DMS53 (cell line): ENCODE measurements around the gene CPXM2.
"Not testable (repeated sequence)": the region's sequence is repeated elsewhere in the genome, so short reads cannot be mapped to it uniquely, and the experiment has no call there.

ENCODE experiments used
- DNase-seq: peaks from one replicate; lab custom pipeline; 2025; lab: John Stamatoyannopoulos, UW

CPXM2 gene

DNA sequence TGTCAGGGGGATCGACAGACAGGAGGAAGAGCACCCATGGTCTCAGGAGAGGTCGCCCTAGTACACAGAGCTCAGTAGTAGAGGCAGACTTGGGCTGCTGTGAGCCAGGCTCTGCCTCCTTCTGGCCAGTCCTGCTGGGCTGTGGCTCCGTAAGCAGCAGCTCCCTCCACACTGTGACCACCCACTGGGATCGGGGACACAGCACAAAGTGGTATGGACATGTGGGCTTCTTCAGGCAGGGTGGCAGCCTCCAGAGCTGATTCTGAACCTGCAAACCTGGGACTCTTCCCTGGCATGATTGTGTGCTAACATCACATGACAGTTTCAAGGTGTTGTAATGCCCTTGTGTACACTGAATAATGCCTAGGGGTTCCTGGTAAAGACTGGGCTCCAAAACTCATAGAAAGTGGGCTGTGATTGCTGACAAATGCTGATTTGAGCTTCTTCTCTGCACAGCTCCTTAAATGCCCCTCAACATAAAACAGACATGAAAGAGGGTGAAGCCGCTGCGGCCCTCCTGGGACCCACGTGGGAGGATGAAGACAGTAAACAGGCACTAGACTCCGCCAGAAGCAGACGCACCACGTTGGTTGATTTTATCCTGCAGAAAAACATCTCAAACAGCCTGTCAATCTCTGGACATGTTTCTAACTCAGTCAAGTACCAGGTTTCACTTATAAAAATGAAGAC is 148.7 kb downstream of the CPXM2 start:
- no peak for DNase-seq

DNA sequence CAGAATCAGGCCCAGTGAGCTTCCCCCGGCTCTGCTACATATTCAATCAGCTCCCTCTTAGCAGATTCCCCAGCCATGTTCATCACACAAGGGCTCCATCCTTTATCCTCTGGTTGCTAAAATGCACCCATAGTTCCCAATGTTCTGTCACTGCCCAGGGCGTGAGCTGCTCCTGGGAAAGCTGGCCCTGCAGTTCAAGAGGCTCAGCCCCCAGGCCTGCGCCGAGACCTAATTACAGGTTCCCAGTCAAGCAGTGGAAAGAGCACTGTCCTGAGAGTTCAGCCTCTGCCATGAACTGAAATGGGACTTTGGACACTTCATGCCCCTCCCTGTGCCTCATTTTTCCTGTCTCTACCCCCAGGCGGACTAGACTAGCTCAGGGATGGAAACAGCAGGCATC is 149.9 kb downstream of the CPXM2 start:
- DNase-seq = no peak

DNA sequence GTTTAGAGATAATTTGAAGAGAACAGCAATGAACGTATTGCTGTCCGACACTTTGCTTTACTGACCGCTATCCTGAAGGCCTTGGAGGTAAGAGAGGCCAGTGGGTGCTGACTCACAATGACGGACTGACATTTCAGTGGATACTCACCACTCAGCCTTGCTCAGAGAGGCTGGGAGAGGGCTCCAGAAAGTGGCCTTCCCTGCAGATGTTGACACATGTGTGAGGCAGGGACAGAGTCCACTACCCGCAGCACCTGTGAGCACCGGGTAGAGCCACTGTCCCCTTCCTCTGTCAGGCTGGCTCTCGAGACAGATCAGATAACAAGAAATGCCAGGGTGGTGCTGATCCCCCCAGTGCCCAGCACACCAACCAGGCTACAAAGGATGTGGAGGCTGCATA is 150.5 kb downstream of the CPXM2 start:
- no peak for DNase-seq

DNA sequence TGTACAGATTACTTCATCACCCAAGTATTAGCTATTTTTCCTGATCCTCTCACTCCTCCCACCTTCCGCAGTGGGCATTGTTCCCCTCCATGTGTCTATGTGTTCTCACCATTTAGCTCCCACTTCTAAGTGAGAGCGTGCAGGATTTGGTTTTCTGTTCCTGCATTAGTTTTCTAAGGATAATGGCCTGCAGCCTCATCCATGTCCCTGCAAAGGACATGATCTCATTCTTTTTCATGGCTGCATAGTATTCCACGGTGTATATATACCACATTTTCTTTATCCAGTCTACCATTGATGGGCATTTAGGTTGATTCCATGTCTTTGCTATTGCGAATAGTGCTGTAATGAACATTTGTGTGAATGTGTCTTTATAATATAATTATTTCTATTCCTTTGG is 154.7 kb downstream of the CPXM2 start:
- not testable (repeated sequence) for DNase-seq

DNA sequence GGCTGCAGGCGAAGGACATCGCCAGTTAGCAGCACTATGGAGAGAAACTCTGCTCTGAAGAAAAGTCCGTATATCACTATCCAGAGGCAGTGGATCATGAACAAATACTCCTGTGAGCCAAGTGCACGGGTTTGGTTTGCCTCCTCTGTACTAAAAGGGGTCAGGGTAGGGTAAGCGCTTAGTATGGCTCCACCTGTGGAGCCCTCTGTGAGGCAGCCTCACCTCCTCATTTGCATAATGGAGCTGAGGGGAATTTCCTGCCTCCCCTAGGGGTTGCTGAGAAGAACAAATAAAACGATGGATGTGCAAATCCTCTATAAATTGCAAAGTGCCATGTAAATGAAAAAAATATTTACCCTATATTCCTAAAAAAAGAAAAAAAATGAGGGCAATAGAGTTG is 162.1 kb downstream of the CPXM2 start:
- DNase-seq = no peak

DNA sequence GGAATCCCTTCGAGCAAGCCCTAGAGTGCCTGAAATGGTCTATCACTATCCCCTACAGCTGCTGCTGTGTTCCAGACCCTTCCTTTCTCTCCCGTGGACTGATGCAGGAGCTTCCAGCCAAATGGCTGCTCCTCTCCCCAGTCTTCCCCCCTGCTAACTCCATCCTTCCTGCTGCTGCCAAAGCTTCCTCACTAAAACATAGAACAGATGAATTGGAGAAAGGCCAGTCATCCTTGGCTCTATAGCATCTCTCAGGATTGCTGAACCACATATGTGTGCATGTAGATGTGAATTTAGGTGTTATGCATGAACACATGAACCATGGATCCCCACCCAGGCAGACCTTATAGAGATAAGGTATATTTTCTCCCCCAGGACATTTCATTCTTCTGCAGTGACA is 164.8 kb downstream of the CPXM2 start:
- no peak for DNase-seq

DNA sequence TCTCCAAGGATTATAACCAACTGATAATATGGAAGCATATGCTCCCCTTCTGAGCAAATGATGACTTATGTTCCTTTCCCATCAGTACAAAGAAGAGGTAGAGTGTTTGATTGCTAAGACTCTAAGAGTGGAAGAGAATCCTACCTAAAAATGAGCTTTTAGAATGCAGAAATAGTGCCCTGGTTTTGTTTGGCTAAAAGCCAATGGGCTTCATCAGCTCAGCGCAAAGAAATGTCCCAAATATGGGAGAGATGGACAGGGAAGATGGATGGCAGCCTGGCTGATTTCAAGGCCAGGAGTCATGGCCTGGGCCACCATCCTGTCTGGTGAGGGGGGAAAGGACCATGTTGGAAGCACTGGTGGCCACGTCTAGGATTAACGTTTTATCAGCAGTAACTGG is 165.2 kb downstream of the CPXM2 start:
- no peak for DNase-seq

DNA sequence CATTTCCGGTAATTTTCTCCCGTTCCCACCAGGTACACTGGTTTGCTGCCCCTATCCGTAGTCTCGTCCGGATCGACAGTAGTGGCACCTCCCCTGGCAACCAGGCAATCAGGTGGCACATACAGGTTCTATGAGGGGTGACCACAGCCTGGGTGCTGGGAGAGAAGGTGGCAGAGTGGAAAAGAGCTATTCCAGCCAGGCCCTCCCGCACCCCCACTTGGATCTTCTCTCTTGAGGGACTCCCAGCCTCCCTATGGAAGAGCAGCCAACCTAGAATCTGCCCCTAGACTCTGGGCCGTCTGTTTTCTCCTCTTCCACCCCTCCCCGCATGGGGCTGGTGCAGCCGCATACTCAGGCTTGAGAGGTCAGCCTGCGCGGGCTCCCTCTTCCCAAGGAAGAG is 166.9 kb downstream of the CPXM2 start:
- DNase-seq = no peak

DNA sequence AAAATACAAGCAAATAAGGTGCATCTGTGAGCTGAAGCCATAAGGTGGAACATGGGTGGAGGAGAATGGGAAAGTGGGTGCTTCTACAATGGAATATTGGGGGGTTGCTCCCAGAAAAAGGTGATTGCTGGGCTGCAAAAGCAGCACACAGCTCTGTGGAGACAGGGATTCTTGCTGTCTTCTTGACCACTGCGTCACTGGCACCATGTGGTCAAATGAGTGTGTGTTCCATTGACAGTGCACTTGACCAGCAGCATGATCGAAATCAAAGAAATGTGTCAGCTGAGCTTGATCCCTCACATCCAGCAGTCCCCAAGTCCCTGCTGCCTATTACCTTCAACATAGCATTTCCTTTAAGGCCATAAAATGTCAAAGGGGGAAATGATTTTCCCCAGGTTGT is 169.3 kb downstream of the CPXM2 start:
- DNase-seq = no peak

DNA sequence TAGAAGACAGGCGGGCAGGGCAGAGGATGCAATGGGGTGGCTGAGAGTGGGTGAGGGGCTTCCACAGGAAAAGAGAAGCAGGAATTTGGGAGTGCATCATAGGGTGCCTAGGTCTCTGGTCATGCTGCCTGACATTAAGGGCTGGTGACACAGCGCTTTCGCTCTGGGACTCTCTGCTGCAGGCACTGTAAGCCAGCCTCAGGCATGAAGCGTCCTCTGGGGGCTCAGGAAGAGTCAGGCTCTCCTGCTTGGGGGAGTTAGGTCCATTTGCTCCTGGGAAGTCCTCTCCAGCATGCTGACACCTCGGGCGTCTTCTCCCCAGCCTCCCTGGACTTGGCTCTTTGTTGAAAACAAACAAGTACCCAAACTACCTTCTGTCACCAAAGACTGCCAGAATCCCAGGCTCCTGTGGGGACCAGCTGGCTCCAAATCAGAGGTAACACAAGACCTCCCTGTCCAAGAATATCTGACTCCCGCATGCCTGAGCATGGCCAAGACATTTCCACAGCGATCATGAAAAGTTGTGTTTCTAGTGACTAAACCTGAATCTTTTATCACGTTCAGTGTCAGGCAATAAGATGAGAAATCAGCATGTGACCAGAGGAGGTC is 170.1 kb downstream of the CPXM2 start:
- no peak for DNase-seq

DNA sequence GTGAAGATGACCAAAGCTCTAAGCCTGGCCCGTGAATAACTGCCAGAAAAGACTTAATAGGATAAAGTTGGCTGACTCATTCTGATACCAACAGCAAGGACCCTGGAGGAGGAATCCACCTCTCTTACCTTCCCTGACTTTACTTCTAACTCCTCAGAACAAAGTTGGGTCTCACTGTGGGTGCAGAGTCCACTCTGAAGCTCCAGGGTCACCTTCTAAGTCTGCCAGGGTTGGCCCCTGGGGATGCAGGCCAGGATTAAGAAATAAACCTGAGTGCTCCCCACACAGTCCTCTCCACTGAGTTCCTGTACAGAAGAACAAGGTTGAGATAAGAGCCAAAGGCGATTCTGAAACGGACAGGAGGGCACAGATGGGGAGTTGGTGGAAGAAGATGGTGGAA is 171.1 kb downstream of the CPXM2 start:
- no peak for DNase-seq

DNA sequence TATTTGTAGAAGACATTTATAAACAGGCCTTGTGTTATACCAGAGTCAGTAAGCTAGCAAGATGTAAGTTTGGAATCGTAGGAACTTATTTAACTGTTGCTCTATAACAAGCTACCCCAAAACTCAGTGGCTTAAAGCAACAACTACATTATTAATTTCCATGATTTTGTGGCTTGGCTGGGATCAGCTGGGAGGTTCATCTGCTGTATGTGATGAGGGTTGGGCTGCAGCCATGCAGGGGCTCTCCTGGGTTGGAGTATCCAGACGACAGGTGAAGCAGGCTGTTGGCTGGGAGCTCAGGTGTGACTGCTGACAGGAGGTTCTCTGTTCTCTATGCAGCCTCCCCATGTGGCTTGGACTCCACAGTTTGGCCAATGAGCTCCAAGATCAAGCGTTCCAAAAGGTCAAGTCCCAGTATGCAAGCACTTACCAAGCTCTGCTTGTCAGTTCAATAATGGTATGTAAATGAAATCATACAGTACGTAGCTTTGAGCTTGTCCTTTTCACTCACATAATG is 173.0 kb downstream of the CPXM2 start:
- DNase-seq = no peak

DNA sequence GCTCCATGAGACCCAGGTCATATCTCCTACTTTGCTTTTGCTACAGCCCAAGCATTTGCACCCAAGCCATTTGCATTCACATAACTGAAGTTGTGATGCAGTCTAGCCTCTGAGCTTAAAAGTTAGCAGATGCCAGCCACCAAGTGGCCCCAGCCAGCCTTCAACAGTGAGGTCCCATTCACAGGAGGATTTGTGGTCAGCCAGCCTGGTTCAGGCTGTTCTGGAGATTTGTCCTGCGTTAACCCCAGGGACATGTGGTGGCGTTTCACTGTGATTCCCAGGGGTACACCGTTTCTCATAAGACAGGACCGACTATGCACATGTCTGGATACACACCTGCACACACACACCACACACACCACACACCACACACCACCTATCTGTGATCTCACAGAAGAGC is 174.3 kb downstream of the CPXM2 start:
- no peak for DNase-seq

DNA sequence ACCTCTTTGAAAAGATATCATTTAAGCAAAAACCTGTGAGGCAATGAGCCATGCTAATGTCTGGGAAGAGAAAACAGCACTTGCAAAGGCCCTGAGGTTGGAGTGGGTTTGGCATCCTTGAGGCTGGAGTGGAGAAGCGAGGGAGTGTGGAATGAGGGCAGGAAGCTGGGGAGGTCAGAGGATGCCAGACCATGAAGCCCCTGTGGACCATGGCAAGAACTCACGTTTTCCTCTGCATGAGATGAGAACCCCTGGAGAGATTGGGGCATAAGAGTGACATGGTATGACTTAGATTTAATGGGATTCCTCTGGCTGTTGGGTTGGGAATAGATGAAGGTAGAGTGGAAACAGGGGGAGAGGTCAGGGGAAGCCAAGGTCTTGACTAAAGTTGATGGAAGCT is 176.1 kb downstream of the CPXM2 start:
- no peak for DNase-seq

DNA sequence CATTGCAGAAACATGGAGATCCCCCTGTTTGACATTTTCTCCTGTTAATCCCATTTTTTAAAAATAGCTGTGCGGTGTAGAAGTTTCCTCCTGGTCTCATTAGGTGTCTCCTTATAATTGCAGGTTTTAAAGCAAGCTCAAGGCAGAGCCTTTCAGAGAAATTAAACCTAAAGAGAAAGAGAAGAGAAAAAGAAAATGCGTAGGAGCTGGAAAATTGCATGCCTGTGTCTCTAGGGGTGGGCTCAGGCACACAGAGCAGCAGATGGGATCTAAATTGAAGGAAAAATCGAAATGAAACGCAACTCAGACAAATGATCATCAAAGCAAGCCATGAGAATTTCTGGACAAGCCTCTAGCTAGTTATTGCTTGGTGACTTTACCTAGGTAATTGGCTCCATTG is 185.4 kb downstream of the CPXM2 start:
- DNase-seq = no peak

DNA sequence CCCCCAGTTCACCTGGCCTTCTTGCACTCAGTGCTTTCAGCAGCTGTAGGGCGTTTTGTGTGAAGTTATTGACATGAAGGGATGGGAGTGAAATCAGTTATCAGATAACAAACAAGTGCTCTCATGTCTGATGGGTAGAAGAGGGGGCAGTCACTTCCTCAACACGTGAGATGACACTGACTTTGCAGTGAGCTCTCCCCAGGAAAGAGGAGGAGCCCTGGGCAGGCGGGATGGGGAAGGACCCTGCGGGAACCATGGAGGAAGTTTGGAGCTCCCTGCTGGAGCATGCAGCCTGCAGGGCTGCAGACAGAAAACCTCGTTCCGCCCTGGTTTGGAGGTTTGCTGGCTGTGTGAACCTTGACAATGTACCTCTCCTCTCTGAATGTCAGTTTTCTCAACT is 186.8 kb downstream of the CPXM2 start:
- no peak for DNase-seq

DNA sequence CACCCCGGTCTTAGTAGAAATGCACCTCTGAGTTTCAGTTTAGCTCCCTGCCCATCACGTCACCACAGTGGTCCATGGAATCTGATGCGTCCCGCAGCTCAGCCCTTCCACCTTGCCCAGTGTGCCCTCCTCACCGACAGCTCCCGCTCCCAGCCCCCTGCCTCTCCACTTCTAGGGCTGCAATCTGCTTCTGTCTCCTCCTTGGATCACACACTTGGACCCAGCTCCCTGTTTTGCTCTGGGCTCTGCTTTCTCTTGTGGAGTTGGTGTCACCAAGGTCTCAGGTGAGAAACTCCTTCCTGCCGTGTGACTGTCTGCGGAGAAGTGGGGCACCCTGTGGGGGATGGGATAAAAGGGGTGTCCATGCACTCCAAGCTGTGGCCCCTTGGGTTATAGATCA is 187.5 kb downstream of the CPXM2 start:
- no peak for DNase-seq

DNA sequence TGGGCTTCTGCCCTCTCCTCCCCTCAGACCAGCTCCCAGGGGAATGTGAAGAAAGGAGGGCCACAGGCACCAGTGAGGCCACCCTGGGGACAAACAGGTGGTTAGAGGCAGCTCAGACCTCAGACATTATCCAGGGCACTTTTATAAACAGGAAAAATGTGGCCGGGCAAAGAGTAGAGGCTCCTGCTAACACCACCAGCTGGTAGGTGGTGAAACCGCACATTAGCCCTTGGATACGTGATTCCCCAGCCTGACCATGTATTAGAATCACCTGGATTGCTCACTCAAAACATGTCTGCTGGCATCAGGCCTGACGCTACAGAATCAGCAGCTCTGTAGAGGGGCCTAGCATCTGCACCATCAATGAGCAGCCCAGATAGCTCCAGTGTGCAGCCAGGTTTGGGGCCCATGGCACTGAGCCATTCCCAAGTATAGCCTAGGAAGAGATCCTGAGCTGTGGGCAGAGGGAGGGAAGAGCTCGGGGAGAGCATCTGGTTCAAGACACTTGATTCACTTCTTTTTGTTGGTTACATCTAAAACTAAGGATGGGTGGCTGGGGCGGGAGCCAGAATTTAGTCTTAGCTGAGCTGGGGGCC is 188.3 kb downstream of the CPXM2 start:
- no peak for DNase-seq
